IMR-90 (cell line): ENCODE data around the gene NPPC.
"Not testable (repeated sequence)": the region's sequence is repeated elsewhere in the genome, so short reads cannot be mapped to it uniquely, and the experiment has no call there.

Experiments
- FOS ChIP-seq: fragments of 150-350 bp; IDR thresholded peaks from 2 replicates; pipeline ENCODE4 v1.6.1; 2016; ENCODE audit warnings: low read depth, low read length
- MAZ ChIP-seq: IDR thresholded peaks from 2 replicates; pipeline ENCODE4 v1.6.1; 2012; ENCODE audit warnings: low read depth, mild to moderate bottlenecking, low read length, improper control_type of control experiment, moderate library complexity, borderline replicate concordance
- MXI1 ChIP-seq: IDR thresholded peaks from 2 replicates; pipeline ENCODE4 v1.6.1; 2012; ENCODE audit warnings: low read depth, mild to moderate bottlenecking, low read length, moderate library complexity, borderline replicate concordance
- POLR2A ChIP-seq: IDR thresholded peaks from 2 replicates; pipeline ENCODE4 v1.6.1; 2012; ENCODE audit warnings: mild to moderate bottlenecking, low read depth, low read length
- TF ChIP-seq, protein P1 (sequence below): conservative IDR thresholded peaks from 2 replicates; pipeline ENCODE4 v1.5.1; 2012; ENCODE audit warnings: mild to moderate bottlenecking, low read depth, low read length, improper control_type of control experiment

DNA sequence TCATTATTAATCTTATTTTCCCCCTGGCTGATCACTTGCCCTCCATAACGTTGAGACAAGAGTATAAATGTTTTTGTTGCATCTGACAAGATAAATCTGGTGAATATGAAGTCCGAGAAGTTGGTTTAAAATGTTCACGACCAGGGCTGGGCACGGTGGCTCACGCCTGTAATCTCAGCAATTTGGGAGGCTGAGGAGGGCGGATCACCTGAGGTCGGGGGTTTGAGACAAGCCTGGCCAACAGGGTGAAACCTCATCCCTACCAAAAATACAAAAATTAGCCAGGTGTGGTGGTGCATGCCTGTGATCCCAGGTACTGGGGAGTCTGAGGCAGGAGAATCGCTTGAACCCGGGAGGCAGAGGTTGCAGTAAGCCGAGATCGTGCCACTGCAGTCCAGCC, 20.9 kb upstream of the NPPC start:
- TF ChIP-seq, protein P1, sequence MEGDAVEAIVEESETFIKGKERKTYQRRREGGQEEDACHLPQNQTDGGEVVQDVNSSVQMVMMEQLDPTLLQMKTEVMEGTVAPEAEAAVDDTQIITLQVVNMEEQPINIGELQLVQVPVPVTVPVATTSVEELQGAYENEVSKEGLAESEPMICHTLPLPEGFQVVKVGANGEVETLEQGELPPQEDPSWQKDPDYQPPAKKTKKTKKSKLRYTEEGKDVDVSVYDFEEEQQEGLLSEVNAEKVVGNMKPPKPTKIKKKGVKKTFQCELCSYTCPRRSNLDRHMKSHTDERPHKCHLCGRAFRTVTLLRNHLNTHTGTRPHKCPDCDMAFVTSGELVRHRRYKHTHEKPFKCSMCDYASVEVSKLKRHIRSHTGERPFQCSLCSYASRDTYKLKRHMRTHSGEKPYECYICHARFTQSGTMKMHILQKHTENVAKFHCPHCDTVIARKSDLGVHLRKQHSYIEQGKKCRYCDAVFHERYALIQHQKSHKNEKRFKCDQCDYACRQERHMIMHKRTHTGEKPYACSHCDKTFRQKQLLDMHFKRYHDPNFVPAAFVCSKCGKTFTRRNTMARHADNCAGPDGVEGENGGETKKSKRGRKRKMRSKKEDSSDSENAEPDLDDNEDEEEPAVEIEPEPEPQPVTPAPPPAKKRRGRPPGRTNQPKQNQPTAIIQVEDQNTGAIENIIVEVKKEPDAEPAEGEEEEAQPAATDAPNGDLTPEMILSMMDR: not testable (repeated sequence)
- not testable (repeated sequence) for TF ChIP-seq POLR2A, MXI1, MAZ, FOS
